ENCODE data around the gene DNAJC4. TPM values are rescaled to one million over a fixed set of nuclear protein-coding genes. Genes with fewer than 3 reads are reported as not detected.

The DNAJC4 gene
- total and polyA plus RNA-seq, 9 of the 15 experiments (the other 6 are each of a cell fraction or from before 2014, with no cell fraction given) = 4.0 to 32.6 (median 19.9) TPM

DNA sequence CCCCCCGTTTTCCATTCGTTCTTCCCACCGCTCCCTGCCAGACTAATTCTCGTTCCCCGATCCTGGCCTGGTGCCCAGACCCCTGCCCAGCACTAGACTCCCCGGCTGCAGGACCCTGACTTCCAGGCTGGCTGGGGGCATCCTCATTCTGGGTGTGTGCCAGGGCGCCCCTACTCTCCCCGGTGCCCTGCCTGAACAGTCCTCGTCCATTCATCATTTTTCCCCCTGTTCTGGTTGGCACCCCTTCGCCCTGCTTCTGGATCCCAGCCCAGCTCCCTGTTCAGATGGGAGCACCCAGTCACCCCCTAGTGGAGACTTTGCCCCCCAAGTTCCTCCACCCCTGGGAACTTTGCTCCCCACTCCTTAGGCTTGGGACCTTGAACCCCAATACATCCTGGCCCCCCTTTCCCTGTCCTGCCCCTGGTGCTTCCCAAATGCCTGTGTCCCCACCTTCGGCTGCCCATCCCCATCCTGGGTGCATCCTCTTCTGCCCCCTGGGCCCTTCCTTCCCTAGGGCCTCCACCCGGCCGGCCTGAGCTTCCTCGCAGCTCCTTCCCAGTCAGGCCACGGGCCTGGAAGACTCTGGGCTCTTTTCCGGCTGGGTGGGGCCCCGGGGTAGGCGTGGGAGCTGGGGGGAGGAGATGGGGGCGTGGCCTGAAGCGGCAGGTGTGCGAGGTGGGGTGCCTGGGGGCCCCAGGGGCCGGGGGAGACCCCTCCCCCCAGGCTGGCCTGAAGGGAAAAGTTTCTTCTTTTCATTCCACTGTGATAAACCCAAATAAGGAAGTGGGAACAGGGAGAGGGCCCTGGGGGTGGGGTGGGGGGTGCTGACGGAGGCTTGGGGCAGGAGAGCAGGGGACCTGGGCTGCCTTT lies 21.9 kb downstream of the DNAJC4 start (continued):
- TF ChIP-seq, protein P1, sequence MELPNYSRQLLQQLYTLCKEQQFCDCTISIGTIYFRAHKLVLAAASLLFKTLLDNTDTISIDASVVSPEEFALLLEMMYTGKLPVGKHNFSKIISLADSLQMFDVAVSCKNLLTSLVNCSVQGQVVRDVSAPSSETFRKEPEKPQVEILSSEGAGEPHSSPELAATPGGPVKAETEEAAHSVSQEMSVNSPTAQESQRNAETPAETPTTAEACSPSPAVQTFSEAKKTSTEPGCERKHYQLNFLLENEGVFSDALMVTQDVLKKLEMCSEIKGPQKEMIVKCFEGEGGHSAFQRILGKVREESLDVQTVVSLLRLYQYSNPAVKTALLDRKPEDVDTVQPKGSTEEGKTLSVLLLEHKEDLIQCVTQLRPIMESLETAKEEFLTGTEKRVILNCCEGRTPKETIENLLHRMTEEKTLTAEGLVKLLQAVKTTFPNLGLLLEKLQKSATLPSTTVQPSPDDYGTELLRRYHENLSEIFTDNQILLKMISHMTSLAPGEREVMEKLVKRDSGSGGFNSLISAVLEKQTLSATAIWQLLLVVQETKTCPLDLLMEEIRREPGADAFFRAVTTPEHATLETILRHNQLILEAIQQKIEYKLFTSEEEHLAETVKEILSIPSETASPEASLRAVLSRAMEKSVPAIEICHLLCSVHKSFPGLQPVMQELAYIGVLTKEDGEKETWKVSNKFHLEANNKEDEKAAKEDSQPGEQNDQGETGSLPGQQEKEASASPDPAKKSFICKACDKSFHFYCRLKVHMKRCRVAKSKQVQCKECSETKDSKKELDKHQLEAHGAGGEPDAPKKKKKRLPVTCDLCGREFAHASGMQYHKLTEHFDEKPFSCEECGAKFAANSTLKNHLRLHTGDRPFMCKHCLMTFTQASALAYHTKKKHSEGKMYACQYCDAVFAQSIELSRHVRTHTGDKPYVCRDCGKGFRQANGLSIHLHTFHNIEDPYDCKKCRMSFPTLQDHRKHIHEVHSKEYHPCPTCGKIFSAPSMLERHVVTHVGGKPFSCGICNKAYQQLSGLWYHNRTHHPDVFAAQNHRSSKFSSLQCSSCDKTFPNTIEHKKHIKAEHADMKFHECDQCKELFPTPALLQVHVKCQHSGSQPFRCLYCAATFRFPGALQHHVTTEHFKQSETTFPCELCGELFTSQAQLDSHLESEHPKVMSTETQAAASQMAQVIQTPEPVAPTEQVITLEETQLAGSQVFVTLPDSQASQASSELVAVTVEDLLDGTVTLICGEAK (IDR thresholded peaks at IDR 0.05) = peak; percentile 56; the same call in 1 of the 2 replicates
- TF ChIP-seq, protein P1 (CRISPR knock-in tag; IDR thresholded peaks at IDR 0.05) = no peak
- TF ChIP-seq NR2C2 (CRISPR knock-in tag; IDR thresholded peaks at IDR 0.05) (no peak), NR2C2 (tag; IDR thresholded peaks at IDR 0.05) (no peak), SRF (CRISPR knock-in tag; IDR thresholded peaks at IDR 0.05) (0 out of 4 replicates have a peak, but pooled peaks of 1 of the 2 experiments have one; percentile 17), HDAC2 (IDR thresholded peaks at IDR 0.05) (0 out of 2 replicates have a peak, but pooled peaks have one; percentile 40), FUS (optimal IDR thresholded peaks at IDR 0.05; ENCODE audit: low read depth, low read length) (no peak), ATF7 (IDR thresholded peaks at IDR 0.05) (no peak), NFE2 (IDR thresholded peaks at IDR 0.05; ENCODE audit: low read depth) (no peak), ZBTB7A (IDR thresholded peaks at IDR 0.05; ENCODE audit: borderline replicate concordance, control insufficient read depth, low read depth, low read length) (peak; percentile 39; the same call in 1 of the 2 replicates), GTF2F1 (IDR thresholded peaks at IDR 0.05; ENCODE audit: low read depth, low read length) (no peak), SMAD4 (CRISPR knock-in tag; conservative IDR thresholded peaks at IDR 0.05) (no peak)
- TF ChIP-seq, protein P2, sequence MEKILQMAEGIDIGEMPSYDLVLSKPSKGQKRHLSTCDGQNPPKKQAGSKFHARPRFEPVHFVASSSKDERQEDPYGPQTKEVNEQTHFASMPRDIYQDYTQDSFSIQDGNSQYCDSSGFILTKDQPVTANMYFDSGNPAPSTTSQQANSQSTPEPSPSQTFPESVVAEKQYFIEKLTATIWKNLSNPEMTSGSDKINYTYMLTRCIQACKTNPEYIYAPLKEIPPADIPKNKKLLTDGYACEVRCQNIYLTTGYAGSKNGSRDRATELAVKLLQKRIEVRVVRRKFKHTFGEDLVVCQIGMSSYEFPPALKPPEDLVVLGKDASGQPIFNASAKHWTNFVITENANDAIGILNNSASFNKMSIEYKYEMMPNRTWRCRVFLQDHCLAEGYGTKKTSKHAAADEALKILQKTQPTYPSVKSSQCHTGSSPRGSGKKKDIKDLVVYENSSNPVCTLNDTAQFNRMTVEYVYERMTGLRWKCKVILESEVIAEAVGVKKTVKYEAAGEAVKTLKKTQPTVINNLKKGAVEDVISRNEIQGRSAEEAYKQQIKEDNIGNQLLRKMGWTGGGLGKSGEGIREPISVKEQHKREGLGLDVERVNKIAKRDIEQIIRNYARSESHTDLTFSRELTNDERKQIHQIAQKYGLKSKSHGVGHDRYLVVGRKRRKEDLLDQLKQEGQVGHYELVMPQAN (IDR thresholded peaks at IDR 0.05; ENCODE audit: borderline replicate concordance) = peak; percentile 25; the same call in 1 of the 2 replicates
- TF ChIP-seq, protein P3, sequence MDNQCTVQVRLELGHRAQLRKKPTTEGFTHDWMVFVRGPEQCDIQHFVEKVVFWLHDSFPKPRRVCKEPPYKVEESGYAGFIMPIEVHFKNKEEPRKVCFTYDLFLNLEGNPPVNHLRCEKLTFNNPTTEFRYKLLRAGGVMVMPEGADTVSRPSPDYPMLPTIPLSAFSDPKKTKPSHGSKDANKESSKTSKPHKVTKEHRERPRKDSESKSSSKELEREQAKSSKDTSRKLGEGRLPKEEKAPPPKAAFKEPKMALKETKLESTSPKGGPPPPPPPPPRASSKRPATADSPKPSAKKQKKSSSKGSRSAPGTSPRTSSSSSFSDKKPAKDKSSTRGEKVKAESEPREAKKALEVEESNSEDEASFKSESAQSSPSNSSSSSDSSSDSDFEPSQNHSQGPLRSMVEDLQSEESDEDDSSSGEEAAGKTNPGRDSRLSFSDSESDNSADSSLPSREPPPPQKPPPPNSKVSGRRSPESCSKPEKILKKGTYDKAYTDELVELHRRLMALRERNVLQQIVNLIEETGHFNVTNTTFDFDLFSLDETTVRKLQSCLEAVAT (IDR thresholded peaks at IDR 0.05) = 0 out of 4 replicates have a peak, but pooled peaks of 1 of the 2 experiments have one; percentile 51
